HL-60/S4 treated with phorbol 12-myristate 13-acetate at 8.2 ng/mL for 4 days and 3 days (cell line): ENCODE measurements around the gene STIMATE.

Source experiments
- in situ Hi-C: fragments of 300-500 bp; cut with MboI; formaldehyde crosslinking; loops from 2 replicates; pipeline ENCODE4 v1.15.0; 2022; ENCODE audit warnings: low sequenced_read_pairs

Gene STIMATE

DNA sequence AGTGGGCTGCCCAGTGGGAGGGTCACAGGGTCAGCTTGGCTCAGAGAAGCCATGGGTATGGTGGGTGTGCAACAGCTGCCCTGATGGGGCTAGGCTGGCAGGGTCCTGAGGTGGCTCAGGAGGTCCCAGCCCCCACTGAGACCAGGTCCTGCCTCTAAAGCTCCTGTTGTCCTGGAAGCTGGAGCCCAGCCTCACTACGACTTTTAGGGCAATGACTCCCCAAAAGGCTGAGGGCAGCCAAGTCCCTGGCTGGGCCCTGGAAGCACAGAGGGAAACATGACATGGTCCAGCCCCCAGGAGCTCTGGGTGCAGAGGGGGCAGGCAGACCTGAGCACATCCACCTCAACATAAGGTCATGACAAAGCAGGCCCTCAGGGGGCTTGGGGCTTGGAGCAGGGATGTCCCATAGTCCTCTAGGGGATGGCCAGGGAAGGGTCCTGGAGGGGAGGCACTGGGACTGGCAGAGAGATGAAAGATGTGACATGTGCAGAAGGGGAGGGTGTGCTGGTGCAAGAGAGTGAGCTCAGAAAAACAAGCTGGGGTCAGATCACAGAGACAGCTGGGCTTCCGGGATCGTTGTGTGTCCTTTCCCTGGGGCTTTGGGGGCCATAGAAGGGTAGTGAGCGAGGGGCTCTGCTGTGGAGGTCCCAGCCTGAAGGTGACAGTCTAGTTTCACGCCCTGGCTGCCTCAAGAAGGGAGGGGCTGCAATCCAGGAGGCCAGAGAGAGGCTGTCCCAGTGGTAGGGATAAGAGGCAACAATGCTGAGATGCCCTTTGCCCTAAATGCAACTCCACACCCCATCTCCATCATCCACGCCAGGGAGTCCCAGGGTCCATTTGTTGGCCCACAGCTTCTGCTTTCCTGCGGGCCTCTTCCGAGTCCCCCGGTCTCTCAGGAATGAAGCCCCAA, 103.4 kb downstream of the STIMATE start:
- in situ Hi-C loops: no loop called here

DNA sequence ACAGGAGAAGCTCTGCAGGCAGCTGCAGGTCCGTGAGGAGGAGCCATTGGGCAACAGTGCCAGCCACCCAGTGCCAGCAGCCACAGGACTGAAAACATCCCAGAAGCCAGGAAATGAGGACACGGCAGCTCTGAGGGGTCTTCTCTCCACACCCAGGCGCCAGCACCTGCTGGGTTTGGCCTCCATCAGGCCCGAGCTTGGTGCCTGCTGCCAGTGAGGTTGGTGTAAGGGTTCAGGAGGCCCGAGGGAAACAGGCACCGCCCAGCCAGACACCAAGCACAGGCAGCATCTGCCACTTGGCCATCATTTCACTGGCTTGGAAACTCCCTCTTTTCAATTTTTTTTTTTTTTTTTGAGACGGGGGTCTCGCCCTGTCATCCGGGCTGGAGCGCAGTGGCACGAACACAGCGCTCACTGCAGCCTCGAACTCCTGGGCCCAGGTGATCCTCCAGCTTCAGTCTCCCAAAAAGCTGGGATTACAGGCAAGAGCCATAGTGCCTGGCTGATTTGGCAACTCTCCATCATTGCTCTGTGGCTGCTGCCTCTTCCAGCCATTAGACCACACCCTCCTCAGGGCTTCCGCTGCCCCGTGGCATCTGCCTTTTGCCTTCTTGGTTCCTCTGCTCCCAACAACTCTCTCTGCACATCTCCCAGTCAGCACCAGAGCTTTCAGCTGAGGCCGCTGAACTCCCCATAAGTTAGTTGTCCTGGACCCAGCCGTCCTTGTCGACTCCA, 104.2 kb downstream of the STIMATE start:
- in situ Hi-C loops: no loop called here

DNA sequence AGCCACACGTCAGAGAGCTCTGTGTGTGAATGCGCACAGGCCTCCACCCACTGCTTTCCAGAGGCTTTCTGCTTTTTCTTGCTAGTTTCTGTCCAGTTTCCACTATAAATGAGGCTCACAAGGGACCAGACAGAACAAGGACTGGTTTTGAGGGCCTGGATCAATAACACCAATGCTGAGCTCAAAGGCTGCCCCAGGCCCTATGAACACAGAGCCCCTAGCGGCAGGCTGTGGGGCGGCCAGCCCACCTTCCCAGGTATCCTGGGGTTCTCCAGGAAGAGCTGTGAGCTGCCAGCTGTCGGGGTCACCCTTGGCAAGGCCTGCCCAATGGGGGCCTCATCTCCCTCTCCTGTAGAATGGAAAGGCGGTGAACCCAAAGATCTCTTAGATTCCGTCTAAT, 104.9 kb downstream of the STIMATE start:
- in situ Hi-C loops: no loop called here

DNA sequence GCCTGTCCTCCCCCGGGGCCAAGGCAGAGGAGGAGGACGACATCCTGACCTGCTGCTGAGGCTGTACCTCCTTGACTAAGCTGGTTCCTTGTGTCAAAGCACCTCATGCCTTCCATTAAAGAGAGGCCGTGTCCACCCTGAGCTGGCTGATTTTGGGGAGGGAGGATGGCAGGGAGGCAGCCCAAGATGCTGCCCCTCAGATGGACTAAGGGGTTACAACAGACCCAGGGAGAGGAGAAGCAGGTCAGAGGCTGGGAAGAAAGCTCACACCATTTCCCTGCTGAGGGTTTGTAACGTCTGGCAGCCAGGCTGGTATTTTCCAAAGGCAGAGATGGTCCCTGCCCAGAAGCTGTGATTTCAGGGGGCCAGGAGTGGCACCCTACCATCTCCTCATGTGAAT, 105.4 kb downstream of the STIMATE start:
- in situ Hi-C loops: no loop called here

DNA sequence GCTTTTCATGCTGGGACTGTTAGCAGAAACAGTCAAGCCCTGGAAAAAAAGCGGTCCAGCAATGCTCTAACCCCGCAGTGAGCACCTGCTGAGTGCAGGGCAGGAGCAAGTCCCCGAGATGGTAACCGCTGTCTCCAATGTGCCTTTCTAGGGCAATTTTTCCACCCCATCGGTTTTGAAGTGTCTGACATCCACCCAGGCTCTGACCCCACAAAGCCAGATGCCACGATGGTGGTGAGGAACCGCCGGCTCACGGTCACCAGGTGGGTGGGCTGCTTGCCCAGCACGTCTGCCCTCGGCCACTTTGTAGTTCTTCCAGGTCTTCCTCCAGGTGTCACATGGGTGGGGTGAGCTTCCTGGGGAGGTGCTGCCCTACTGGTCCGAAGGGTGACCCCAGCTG, 106.0 kb downstream of the STIMATE start:
- in situ Hi-C loops: no loop called here

DNA sequence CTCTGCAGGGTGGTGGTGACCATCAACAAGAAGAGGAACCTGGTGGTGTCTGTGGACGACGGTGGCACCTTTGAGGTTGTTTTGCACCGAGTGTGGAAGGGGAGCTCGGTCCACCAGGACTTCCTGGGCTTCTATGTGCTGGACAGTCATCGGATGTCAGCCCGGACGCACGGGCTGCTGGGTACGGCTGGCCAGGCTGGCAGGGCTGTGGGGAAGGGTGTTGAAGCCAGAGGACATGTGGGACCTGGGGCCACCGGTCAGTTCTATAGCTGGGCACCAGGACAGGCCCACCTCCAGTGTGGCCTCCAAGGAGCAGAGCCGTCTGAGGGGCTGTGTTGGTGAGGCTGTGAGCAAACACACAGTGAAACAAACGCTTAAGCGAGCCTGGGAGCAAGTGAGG, 106.6 kb downstream of the STIMATE start:
- in situ Hi-C loops: no loop called here

DNA sequence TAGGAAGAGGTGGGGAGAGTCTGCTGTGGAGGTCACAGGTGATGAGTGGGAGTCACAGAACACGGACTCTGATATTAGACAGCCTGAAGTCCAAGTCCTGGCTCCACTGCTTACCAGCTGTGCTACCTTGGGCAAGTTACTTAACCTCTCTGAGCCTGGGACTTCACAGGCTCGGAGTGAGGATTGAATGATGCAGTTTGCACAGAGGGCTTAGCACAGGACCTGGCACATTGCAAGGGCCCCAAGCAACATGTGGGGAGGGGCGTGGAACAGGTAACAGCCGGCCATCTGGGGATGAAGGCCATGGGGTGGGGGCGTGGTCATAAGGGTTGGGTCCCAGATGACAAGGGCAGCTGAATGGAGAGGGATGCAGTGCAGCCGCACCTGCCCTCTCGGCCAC, 107.0 kb downstream of the STIMATE start:
- in situ Hi-C loops: no loop called here

DNA sequence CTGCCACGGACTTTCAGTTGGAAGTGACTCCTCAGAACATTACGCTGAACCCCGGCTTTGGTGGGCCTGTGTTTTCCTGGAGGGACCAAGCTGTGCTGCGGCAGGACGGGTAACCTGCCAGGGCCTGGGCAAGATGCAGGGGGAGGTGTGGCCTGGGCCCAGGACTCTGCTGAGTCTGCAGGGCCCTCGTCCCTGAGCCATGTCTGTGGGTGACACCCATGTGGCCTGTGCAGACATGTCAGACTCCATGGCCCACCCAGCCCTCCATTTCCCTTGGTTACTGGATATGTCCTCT, 107.7 kb downstream of the STIMATE start:
- in situ Hi-C loops: no loop called here

DNA sequence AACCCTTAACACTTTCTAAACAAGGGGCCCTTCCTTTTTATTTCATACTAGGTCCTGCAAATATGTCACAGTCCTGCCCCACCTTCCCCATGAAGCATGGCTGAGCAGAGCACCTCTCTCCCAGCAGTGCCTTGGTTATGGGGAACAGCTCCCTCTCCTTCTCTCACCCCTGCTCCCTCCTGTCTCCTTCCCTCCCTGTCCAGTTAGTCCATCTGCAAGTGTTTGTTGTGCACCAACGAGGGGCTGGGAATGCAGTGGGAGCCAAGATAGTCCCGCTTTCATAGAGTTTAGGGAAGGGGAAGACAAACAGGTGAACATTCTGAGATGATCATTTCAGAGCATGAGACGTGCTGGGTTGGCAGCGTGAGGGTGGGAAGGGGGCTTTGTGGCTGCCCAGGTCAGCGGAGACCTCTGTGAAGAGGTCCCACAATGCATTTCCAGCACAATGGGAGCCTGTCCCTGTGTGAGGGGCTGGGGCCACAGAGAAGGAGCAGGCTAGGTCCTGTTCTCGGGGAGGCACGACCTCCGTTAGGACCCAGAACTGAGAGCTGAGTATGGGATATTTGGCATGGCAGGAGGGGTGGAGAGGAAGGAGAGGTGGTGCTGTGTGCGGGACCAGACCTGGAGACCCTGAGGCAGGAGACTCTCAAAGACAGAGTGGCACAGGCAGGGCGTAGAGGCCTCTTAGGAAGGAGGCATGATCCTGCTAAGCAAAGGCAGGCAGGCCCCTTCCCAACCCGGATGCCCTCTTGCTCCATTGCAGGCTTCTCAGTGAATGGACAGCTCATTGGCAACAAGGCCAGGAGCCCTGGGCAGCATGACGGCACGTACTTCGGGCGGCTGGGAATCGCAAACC, 108.2 kb downstream of the STIMATE start:
- in situ Hi-C loops: no loop called here

DNA sequence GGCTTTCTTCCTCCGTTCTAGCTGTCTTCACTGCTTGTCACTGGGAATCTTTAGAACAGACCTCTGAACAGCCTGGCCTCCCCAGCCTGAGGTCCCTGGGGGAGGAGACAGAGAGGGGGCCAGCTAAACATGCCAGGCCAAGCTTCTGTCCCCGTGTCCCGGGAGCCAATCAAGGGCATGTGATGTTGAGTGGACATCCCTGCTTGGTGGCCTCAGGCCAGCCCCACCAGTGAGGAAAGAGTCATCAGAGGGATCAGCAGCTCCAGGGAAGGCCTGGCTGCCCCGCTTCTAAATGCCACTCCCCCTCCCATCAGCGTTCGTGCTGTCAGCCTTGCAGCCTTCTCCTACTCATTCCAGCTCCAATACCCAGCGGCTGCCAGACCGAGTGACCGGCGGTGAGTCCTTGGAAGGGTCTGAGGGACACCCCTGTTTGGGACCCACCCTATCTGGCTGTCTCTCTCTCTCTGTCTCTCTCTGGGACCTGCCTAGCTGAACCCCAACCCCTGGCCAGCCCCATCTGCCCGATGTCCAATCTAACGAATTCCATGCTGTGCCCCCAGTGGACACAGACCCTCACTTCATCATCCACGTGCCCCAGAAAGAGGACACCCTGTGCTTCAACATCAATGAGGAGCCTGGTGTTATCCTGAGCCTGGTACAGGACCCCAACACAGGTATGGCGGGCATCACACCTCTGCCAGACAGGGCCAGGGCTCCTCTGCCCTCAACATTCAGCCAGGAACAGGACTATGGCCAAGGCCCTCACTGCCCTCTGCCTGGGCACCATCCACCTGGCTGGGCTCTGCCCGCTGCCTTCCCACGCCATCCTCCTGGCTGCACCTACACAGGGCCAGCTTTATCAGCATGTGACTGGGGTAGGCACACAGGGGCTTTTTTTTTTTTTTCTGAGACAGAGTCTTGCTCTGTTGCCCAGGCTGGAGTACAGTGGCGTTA, 109.4 kb downstream of the STIMATE start:
- in situ Hi-C loops: no loop called here

DNA sequence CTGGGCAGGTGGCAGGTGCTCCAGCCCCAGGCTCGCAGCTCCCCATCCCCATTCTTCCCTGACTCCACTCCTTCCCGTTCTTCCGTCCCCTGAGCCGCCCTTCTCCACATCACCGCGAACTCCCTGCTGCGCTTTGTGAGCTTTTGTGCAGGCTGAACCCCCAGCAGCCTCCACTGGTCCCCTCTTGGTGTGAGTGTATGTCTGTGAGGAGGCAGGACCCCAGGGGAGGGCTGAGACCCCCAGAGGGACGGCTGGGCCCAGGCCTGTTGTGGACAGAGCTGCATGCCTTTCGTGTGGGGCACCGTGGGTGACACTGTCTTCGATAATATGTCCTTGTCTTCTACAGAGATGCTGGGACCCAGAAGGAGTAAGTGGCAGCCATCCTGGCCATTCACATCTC, 110.1 kb downstream of the STIMATE start:
- in situ Hi-C loops: no loop called here
